HG02943 (cell line): ENCODE data around the gene KIAA1191.

Experiments
- ATAC-seq: cut with Tn5 transposase; IDR thresholded peaks from one replicate; pipeline ENCODE4 v1.9.1; 2021; ENCODE audit warnings: mild to moderate bottlenecking, low read depth, moderate library complexity; ENCODE audit not compliant: unreplicated experiment

The KIAA1191 gene

GRCh38 chr5:176391479-176391878 lies 29.9 kb upstream of the KIAA1191 start:
- no peak for ATAC-seq

- peak; percentile 31 for ATAC-seq
Measured at GRCh38 chr5:176389135-176390123, 27.9 kb upstream of the KIAA1191 start.

- ATAC-seq, result peak; percentile 88
Measured at GRCh38 chr5:176388444-176389134, 27.0 kb upstream of the KIAA1191 start, which contains the start of the genes HIGD2A and NOP16. TSS of gene HIGD2A (plus strand) at chr5:176388751. CDS start at chr5:176388820, 69 bp downstream. TSS of gene NOP16 (minus strand) at chr5:176388598. CDS start at chr5:176388539, 59 bp downstream.

- ATAC-seq, result no peak
Measured at GRCh38 chr5:176388003-176388443, 26.5 kb upstream of the KIAA1191 start.

- no peak for ATAC-seq
Measured at GRCh38 chr5:176387384-176387925, 25.9 kb upstream of the KIAA1191 start.

GRCh38 chr5:176386491-176386890 lies 24.9 kb upstream of the KIAA1191 start:
- ATAC-seq, result no peak

GRCh38 chr5:176384991-176385390 lies 23.4 kb upstream of the KIAA1191 start:
- ATAC-seq, result no peak

GRCh38 chr5:176384366-176384930 lies 22.9 kb upstream of the KIAA1191 start:
- no peak for ATAC-seq

GRCh38 chr5:176383961-176384360 lies 22.4 kb upstream of the KIAA1191 start:
- no peak for ATAC-seq

- ATAC-seq, result no peak
Measured at GRCh38 chr5:176383248-176383905, 21.8 kb upstream of the KIAA1191 start.

- no peak for ATAC-seq
Measured at GRCh38 chr5:176382721-176383120, 21.2 kb upstream of the KIAA1191 start.

GRCh38 chr5:176381979-176382378 lies 20.4 kb upstream of the KIAA1191 start:
- ATAC-seq, result no peak

GRCh38 chr5:176381423-176381822 lies 19.9 kb upstream of the KIAA1191 start:
- ATAC-seq, result no peak

GRCh38 chr5:176379881-176380280 lies 18.3 kb upstream of the KIAA1191 start:
- no peak for ATAC-seq

GRCh38 chr5:176373100-176373818 lies 11.7 kb upstream of the KIAA1191 start:
- ATAC-seq, result no peak

- no peak for ATAC-seq
Measured at GRCh38 chr5:176371621-176372539, 10.3 kb upstream of the KIAA1191 start.

GRCh38 chr5:176369934-176370711 lies 8.6 kb upstream of the KIAA1191 start:
- ATAC-seq, result no peak

- no peak for ATAC-seq
Measured at GRCh38 chr5:176368726-176369125, 7.2 kb upstream of the KIAA1191 start.
